Right lobe of liver (tissue), 6 donors: ENCODE measurements around the gene LONP2. TPM values are rescaled to one million over a fixed set of nuclear protein-coding genes. Genes with fewer than 3 reads are reported as not detected.

Experiments used
- ATAC-seq, 4 donors: fragments of 200-7000 bp; cut with Tn5 transposase; one replicate each; pipeline ENCODE4 v1.9.1; 2020; ENCODE audit warnings: mild to moderate bottlenecking in 4 of 4, moderate library complexity in 4 of 4
- DNase-seq, 3 donors: peaks; one replicate each; pipeline ENCODE4 v3.0.0-alpha.2; 2020
- H3K27ac ChIP-seq, 3 donors: fragments of 200-600 bp; one replicate each; pipeline ENCODE4 v1.8.0; 2022
- H3K27me3 ChIP-seq, 2 donors: fragments of 200-600 bp; one replicate each; pipeline ENCODE4 v1.8.0; 2022
- H3K36me3 ChIP-seq, 4 donors: fragments of 200-600 bp; sonication (generic) in 1 of 4; one replicate each; pipeline versions ENCODE4 v1.5.1 to v1.8.0; 2017 to 2022; ENCODE audit warnings: control low read depth in 1 of 4
- H3K4me1 ChIP-seq, 4 donors: fragments of 200-600 bp; sonication (generic) in 1 of 4; one replicate each; pipeline versions ENCODE4 v1.5.1 to v1.8.0; 2017 to 2022; ENCODE audit warnings: control low read depth in 1 of 4
- H3K4me3 ChIP-seq, 3 donors: fragments of 200-600 bp; one replicate each; pipeline ENCODE4 v1.8.0; 2022
- H3K9me3 ChIP-seq, 4 donors: fragments of 200-600 bp; sonication (generic) in 1 of 4; one replicate each; pipeline versions ENCODE4 v1.5.1 to v1.8.0; 2017 to 2022; ENCODE audit warnings: control low read depth in 1 of 4
- POLR2A ChIP-seq: fragments of 450-650 bp; IDR thresholded peaks from one replicate; pipeline ENCODE4 v1.6.1; 2017; ENCODE audit warnings: antibody characterized with exemption, mild to moderate bottlenecking
- WGBS: methylation state at CpG from one replicate; pipeline ENCODE4 v1.1.6; 2018; ENCODE audit warnings: low coverage, low lambda C conversion rate; ENCODE audit not compliant: insufficient coverage; ENCODE audit errors: missing lambda C conversion rate; 5-methylcytosine and 5-hydroxymethylcytosine counted together
- intact Hi-C, 2 donors: fragments of 100-400 bp; cut with DNase I; formaldehyde crosslinking; loops; one replicate each; pipeline versions ENCODE4 v1.11.2 to v1.14.1; 2022
- total RNA-seq, 6 experiments: library from RNA; depleted of rRNA in 2 of 6; stranded (reverse); fragments of >200 nt in 2 of 6; fragmentation: NEBNext Ultra II Directional in 3 of 6; extraction: Animal tissue kit (Norgen Biotek cat#: 25700) in 3 of 6; gene quantifications; one replicate each; pipeline versions ENCODE4 v1.1.0 to v1.2.4, GENCODE V29; 2016 to 2023
- TF ChIP-seq, protein P1 (sequence below), 4 donors: fragments of 200-600 bp in 3 of 4; fragments of 450-650 bp in 1 of 4; IDR thresholded peaks; one replicate each; pipeline versions ENCODE4 v1.5.1 to v1.8.0; 2016 to 2022; ENCODE audit warnings: antibody characterized with exemption in 4 of 4, mild to moderate bottlenecking in 2 of 4
- donor health status: DM: no; HTN: yes; CAD: no.
- donor health status: DM: no; HTN: no; CAD: no.
- donor health status: DM: no; HTN: no; CAD: no.
- donor health status: DM: no; HTN: yes; CAD: no.
- donor health status: DM: no; HTN: yes; CAD: no.

LONP2 gene
- total RNA-seq, 6 experiments from 2014 or later: 102 to 164 (median 153) TPM

DNA sequence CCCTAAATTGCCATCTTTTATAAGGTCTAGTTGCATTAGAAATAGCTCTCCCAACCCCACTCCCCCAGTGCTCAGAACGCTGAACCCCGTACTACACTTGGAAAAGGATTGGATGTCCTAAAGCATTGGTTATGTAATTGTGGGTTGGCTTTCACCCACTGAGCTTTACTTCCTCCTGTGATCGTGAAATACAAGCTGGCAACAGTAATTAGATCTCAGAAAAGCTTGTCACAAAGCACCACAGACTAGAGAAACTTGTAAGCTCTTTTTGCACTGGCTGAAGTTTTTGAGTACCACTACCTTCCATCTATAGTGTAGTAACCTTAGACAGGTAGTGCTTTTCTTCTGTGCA is 86.7 kb downstream of the LONP2 start:
- H3K27me3 ChIP-seq: no peaks in the 10 kb centered on the region
- DNase-seq (no peak), ATAC-seq (peak; percentile 37 to 75 (median 46))
- H3K27ac ChIP-seq: no peak overlapping the region
- H3K4me1 ChIP-seq: peaks cover 0 to 24% (median 1%) of the 10 kb centered on the region in 4 donors
- WGBS: 29% methylated on average over 3 of the region's 3 CpGs
- H3K36me3 ChIP-seq: peaks cover 0 to 25% (median 18%) of the 10 kb centered on the region in 4 donors
- H3K9me3 ChIP-seq: no peaks in the 10 kb centered on the region
- no peak overlapping the region for H3K4me3 ChIP-seq
- TF ChIP-seq POLR2A: no peak
- TF ChIP-seq, protein P1, sequence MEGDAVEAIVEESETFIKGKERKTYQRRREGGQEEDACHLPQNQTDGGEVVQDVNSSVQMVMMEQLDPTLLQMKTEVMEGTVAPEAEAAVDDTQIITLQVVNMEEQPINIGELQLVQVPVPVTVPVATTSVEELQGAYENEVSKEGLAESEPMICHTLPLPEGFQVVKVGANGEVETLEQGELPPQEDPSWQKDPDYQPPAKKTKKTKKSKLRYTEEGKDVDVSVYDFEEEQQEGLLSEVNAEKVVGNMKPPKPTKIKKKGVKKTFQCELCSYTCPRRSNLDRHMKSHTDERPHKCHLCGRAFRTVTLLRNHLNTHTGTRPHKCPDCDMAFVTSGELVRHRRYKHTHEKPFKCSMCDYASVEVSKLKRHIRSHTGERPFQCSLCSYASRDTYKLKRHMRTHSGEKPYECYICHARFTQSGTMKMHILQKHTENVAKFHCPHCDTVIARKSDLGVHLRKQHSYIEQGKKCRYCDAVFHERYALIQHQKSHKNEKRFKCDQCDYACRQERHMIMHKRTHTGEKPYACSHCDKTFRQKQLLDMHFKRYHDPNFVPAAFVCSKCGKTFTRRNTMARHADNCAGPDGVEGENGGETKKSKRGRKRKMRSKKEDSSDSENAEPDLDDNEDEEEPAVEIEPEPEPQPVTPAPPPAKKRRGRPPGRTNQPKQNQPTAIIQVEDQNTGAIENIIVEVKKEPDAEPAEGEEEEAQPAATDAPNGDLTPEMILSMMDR (IDR thresholded peaks at IDR 0.05): no peak
- intact Hi-C loops: no loop called here

DNA sequence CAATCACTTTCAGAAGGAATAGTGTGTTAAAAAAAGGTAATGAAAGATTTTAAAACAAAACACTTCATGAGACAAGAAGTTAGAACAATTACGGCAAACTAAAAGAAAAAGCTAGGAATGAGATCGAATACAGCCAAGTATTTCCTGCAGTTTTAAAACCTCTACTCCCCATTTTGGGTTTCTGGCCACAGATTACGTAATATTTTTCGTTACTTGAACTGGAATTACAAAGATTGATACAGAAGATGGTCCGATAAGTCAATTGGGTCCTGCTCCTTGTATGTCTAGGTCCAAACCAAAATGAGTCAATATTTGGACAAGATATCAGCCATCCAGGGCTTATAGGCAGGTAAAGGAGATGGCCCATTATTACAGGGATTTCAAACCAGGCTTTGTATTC is 88.9 kb downstream of the LONP2 start:
- Histone ChIP-seq H3K4me1 (peaks cover 0 to 24% (median 0%) of the 10 kb centered on the region in 4 donors), H3K27me3 (no peaks in the 10 kb centered on the region), H3K9me3 (no peaks in the 10 kb centered on the region), H3K4me3 (no peak overlapping the region), H3K27ac (no peak overlapping the region), H3K36me3 (peaks cover 0 to 47% (median 23%) of the 10 kb centered on the region in 4 donors)
- intact Hi-C loops: no loop called here
- 69% methylated on average over 5 of the region's 5 CpGs for WGBS
- ATAC-seq (peak in 1 of 4 donors; percentile 28), DNase-seq (no peak)
- no peak for TF ChIP-seq POLR2A
- TF ChIP-seq, protein P1 (IDR thresholded peaks at IDR 0.05): no peak

DNA sequence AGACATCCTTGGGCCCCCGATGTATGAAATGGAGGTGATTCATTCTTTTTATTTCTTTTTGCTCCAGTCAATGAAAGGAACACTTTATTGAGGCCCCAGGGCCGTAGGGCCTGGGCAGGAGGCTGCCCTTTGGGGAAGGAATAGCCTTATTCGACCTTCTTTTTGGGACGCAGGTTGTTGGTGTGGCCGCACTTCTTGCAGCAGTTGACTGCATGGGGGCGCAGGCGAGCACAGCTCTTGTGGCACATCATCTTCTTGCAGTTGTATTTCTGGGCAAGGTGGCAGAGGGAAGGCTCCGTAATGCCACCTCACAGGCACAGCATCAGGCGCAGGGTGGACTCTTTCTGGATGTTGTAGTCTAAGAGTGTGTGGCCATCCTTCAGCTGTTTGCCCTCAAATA is 90.2 kb downstream of the LONP2 start:
- Histone ChIP-seq H3K4me3 (no peak overlapping the region), H3K36me3 (peaks cover 0 to 53% (median 25%) of the 10 kb centered on the region in 4 donors), H3K27me3 (no peaks in the 10 kb centered on the region), H3K4me1 (peaks cover 0 to 22% (median 0%) of the 10 kb centered on the region in 4 donors), H3K9me3 (no peaks in the 10 kb centered on the region), H3K27ac (no peak overlapping the region)
- ATAC-seq (peak in 1 of 4 donors; percentile 12), DNase-seq (no peak)
- intact Hi-C loops: no loop called here
- WGBS: 85% methylated on average over 4 of the region's 9 CpGs
- no peak for TF ChIP-seq POLR2A
- TF ChIP-seq, protein P1 (IDR thresholded peaks at IDR 0.05): no peak

DNA sequence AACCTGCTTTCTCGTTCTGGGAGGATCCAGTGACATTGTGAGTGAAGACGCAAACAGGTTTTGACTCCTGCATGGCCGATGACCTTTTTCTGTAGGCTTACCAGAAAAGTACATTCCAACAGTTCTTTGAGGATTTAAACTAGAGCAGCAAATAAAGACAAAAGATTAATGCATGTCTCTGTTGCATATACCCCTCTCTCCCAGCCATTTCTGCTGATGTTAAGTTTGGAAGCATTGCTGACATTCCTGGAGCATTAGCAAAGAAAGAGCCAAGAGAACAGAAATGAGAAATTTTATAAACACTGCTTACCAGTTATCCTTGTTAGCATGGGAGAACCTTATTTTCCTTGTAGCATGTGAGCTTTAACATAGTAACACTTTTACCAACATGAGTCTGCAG is 91.9 kb downstream of the LONP2 start:
- intact Hi-C loops: no loop called here
- H3K4me3 ChIP-seq: no peak overlapping the region
- DNase-seq (no peak), ATAC-seq (no peak)
- peaks cover 0 to 63% (median 32%) of the 10 kb centered on the region in 4 donors for H3K36me3 ChIP-seq
- WGBS: 82% methylated on average over 3 of the region's 3 CpGs
- H3K4me1 ChIP-seq: peaks cover 0 to 7% (median 0%) of the 10 kb centered on the region in 4 donors
- H3K27me3 ChIP-seq: no peaks in the 10 kb centered on the region
- no peak overlapping the region for H3K27ac ChIP-seq
- H3K9me3 ChIP-seq: no peaks in the 10 kb centered on the region
- no peak for TF ChIP-seq POLR2A
- TF ChIP-seq, protein P1 (IDR thresholded peaks at IDR 0.05): no peak

DNA sequence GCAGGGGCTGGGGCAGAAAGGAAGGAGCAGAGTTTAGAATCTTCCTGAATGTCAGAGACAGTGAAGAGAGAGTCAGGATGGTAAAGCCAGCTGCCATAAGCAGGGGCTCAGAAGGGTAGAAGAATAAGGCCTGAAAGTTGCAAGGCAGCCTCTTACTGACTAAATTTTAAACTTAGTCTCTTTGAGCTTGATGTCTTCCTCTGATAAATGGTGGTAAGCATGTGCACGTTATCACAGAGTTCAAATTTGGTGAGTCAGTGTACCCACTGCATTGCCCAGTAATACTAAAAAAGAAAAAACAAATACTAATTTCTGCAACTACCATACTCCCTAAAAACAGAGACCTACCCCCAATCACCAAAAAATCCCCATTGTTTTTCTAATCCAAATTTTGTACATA is 96.0 kb downstream of the LONP2 start:
- no peak for TF ChIP-seq POLR2A
- TF ChIP-seq, protein P1 (IDR thresholded peaks at IDR 0.05): no peak
- H3K4me3 ChIP-seq: no peak overlapping the region
- 83% methylated on average over 1 of the region's 1 CpG for WGBS
- no peak for DNase-seq
- H3K27me3 ChIP-seq: no peaks in the 10 kb centered on the region
- no peaks in the 10 kb centered on the region for H3K9me3 ChIP-seq
- intact Hi-C loops: no loop called here
- H3K27ac ChIP-seq: no peak overlapping the region
- ATAC-seq: no peak
- H3K4me1 ChIP-seq: no peaks in the 10 kb centered on the region
- peaks cover 5 to 70% (median 37%) of the 10 kb centered on the region in 4 donors for H3K36me3 ChIP-seq
